ENCODE results near the gene RGPD6.
"Not testable (repeated sequence)": the region's sequence is repeated elsewhere in the genome, so short reads cannot be mapped to it uniquely, and the experiment has no call there.

The RGPD6 gene

GRCh38 chr2:110480084-110480483, 96.9 kb downstream of the RGPD6 start:
- not testable (repeated sequence) for DNase-seq

GRCh38 chr2:110477370-110477769, 99.7 kb downstream of the RGPD6 start:
- not testable (repeated sequence) for DNase-seq

GRCh38 chr2:110476952-110477351, 100.1 kb downstream of the RGPD6 start:
- DNase-seq: not testable (repeated sequence)

GRCh38 chr2:110475627-110476359, 101.2 kb downstream of the RGPD6 start:
- DNase-seq: not testable (repeated sequence)

GRCh38 chr2:110474898-110475297, 102.1 kb downstream of the RGPD6 start:
- DNase-seq: not testable (repeated sequence)

GRCh38 chr2:110473059-110473358, 104.0 kb downstream of the RGPD6 start:
- DNase-seq: not testable (repeated sequence)

GRCh38 chr2:110472171-110473058, 104.6 kb downstream of the RGPD6 start, which contains the start of gene LIMS4:
Gene LIMS4 (minus strand): TSS chr2:110472816. CDS start chr2:110472778, 38 bp downstream.
- not testable (repeated sequence) for DNase-seq

- DNase-seq: not testable (repeated sequence)
Measured at GRCh38 chr2:110468921-110469320, 108.1 kb downstream of the RGPD6 start.

GRCh38 chr2:110465312-110465711, 111.7 kb downstream of the RGPD6 start:
- not testable (repeated sequence) for DNase-seq

Measured in NCI-H524 (cell line).